ENCODE results near the gene MCM5.
"Not testable (repeated sequence)": the region's sequence is repeated elsewhere in the genome, so short reads cannot be mapped to it uniquely, and the experiment has no call there.

Gene MCM5

DNA sequence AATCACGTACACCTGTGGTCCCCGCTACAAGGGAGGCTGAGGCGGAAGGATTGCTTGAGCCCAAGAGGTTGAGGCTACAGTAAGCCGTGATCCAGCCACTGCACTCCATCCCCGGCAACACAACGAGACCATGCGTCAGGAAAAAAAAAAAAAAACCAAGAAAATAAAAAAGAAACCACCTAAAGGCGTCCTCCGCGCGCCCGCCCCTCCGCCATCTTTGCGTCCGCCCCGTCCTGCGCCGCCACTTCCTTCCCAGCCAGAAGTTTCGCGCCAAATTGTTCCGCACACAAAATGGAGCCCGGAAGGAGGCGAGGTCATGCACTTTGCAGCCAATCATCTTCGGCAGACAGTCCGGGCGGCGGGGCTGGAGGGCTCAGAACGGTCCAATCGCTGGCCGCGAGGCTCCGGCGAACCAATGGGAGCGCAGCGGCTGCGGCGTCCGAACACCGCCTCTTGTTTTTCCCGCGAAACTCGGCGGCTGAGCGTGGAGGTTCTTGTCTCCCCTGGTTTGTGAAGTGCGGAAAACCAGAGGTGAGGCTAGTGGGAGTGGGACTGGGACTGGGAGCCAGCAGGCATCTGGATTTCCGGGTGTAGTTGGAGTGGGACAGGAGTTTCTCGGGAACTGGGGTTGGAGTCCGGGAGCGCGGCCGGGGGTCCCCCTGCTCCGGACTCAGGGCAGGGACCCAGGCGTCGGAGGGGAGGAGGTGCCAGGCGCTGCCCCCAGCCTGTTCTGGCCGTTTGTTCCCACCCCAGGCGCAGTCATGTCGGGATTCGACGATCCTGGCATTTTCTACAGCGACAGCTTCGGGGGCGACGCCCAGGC, at the start of gene MCM5:
Gene MCM5 (plus strand): TSS at position 463 of the 823 bp plus-strand sequence. CDS start 299 bp downstream, at position 762.
- DNase-seq = peak; percentile 90

- DNase-seq = peak; percentile 66
Measured at GRCh38 chr22:35350539-35351503, 49.1 kb upstream of the MCM5 start.

GRCh38 chr22:35352214-35353111, 47.5 kb upstream of the MCM5 start:
- no peak for DNase-seq

GRCh38 chr22:35353318-35353717, 46.6 kb upstream of the MCM5 start:
- no peak for DNase-seq

DNA sequence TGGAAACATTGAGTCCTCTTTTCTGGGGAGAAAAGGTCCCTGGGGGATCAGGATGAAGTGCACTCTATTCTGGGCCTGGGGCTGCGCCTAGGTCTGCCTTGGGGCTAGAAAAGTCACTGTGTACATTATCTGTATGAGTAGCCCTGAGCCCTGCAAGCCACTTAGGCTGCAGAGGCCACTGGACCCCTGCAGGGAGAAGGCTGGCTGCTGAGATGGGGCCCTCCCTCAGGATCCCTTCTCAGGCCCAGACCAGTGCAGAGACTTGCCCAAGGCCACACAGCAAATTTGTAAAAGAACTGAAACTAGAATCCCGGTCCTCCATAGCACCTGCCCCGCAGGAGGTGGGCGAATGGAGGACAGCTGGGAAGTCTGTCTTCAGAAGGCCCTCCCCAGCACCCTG, 45.9 kb upstream of the MCM5 start:
- DNase-seq = no peak

GRCh38 chr22:35357883-35358621, 41.9 kb upstream of the MCM5 start:
- DNase-seq = peak; percentile 65

- DNase-seq = no peak
Measured at GRCh38 chr22:35359380-35360065, 40.4 kb upstream of the MCM5 start.

GRCh38 chr22:35361001-35361558, 38.9 kb upstream of the MCM5 start:
- DNase-seq = no peak

DNA sequence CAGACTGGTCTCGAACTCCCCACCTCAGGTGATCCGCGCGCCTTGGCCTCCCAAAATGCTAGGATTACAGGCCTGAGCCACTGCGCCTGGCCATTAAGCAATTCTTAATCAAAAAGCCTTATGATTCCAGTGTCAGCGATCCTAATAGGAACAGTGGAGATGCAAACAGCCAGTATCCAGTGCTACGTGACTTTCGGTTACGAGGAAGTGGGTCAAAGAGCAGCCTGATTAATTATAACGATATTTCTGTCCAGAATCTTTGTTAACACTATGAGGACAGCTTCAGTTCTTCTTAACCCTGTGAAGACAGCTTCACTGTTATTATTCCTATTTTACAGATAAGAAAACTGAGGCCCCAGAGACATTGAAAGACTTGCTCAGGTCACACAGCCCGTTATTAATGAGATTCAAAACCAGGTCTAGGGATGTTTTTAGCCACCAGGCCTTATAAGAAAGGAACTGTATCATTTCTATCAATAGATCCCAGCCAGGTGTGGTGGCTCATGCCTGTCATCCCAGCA, 36.3 kb upstream of the MCM5 start:
- DNase-seq = no peak

DNA sequence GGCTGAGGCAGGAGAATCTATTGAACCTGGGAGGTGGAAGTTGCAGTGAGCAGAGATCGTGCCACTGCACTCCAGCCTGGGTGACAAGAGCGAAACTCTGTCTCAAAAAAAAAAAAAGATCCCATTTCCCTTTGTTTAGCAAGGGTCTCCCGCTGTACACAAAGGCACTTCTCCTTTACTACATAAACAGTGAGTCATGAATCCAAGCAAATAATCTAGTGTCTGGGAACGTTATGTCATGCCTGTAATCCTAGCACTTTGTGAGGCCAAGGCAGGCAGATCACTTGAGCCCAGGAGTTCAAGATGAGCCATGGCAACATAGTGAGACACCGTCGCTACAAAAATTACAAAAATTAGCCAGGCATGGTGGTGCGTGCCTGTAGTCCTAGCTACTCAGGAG, 35.7 kb upstream of the MCM5 start:
- DNase-seq = not testable (repeated sequence)

GRCh38 chr22:35367331-35367886, 32.5 kb upstream of the MCM5 start:
- no peak for DNase-seq

DNA sequence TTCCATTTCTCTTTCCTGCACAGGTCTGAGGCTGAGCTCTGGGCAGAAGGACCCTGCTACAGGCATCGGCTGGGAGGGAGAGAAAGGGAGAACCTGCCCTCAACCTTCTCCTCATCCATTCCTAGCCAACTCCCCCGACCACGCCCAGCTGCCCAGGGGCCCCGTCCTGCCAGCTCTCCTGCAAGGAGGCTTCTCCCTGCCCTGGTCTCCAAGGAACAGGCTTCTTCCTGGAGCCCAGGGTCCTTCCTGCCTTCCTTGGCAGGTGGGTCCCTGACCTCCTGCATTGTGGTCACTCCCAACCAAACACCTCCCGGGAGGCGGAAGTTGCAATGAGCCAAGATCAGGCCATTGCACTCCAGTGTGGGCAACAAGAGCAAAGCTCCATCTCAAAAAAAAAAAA, 31.6 kb upstream of the MCM5 start:
- DNase-seq = no peak

DNA sequence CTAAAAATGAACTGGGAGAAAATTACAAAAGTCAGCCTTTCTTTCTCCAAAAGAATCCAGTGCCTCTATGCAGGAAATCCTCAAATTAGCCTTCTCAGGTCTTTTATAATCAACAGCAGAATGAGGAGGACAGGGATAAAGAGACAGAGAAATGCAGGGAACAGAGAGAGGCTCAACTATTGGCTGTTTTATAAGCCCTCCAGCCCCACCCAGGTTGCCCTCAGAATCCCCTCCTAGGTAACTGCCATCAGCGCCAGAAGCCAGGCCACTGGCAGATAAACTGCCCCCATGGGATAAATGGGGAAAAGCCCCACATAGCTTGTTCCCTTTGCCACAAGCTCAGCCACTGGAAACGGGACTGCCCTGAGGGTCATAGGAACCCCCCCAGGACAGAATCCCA, 29.9 kb upstream of the MCM5 start:
- no peak for DNase-seq

DNA sequence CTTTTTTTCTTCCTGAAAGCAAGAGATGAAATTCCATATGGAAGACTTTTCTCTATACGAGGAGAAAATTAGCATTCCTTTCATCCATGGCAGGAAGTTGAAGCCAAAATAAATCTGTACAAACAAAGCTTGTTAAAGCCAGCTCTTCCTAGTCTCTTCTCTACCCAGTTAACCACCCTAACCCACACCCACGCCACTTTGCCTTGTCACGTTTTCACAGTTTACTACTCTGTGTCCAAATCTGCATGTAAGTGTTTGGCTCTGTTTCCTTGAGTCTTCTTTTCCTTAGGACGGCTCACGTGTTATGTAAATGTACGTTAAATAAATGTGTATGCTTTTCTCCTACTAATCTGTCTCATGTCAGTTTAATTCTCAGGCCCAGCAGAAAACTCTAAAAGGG, 26.2 kb upstream of the MCM5 start:
- DNase-seq = no peak

- DNase-seq = no peak
Measured at GRCh38 chr22:35375031-35375430, 24.9 kb upstream of the MCM5 start.

DNA sequence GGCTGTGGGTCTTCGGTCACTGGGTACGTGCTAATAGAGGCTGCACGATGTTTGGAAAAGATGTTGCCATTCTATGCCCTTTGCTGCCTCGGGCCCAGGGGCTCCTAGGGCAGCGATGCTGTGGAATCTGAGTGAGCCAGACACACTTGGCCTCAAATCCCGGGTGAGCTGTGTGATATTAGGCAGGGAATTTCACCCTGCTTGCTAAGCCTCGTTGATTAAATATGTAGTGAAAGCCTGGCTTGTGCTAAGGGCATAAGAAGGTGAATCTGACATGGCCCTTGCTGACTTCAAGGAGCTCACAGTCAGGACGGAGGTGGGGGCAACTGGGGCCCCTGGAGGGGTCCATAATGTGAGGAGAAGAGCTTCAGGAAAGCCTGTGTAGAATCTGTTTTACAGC, 24.4 kb upstream of the MCM5 start:
- DNase-seq = no peak

GRCh38 chr22:35376728-35377472, 23.0 kb upstream of the MCM5 start:
- DNase-seq = peak; percentile 87

GRCh38 chr22:35377735-35378134, 22.2 kb upstream of the MCM5 start:
- no peak for DNase-seq

DNA sequence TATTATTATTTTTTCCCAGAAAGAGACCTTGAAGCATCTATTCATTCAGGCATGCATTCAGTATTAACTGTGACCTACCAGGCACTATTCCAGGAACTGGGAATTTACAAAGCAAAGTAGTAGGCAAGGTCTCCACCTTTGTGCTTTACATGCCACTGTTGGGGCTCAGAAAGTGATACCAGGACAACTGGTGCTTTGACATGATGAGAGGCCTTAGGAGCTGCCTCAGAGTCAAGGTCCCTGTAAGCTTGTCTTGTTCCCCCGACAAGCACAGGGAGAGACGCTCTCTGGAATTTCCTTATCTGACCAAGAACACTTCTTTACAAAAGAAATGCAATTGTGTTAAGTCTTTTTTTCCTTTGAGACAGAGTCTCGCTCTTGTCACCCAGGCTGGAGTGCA, 21.3 kb upstream of the MCM5 start:
- DNase-seq = no peak
